VCaP (cell line): Measurements from ENCODE around the gene CAPN9.

Source experiments
- H3K27ac ChIP-seq: fragments of 450-650 bp; 2 replicates; pipeline ENCODE4 v1.5.1; 2017
- CTCF ChIP-seq: fragments of 450-650 bp; conservative IDR thresholded peaks from 2 replicates; pipeline ENCODE4 v1.5.1; 2017; ENCODE audit warnings: mild to moderate bottlenecking, moderate library complexity

CAPN9 gene

GRCh38 chr1:230745071-230745470, 2.1 kb upstream of the CAPN9 start:
- no peak overlapping the region for H3K27ac ChIP-seq
- TF ChIP-seq CTCF = no peak

GRCh38 chr1:230746617-230747016, 571 bp upstream of the CAPN9 start:
- TF ChIP-seq CTCF = no peak
- no peak overlapping the region for H3K27ac ChIP-seq

- TF ChIP-seq CTCF = no peak
- no peak overlapping the region for H3K27ac ChIP-seq
Observed at GRCh38 chr1:230747890-230748800, 957 bp downstream of the CAPN9 start.

DNA sequence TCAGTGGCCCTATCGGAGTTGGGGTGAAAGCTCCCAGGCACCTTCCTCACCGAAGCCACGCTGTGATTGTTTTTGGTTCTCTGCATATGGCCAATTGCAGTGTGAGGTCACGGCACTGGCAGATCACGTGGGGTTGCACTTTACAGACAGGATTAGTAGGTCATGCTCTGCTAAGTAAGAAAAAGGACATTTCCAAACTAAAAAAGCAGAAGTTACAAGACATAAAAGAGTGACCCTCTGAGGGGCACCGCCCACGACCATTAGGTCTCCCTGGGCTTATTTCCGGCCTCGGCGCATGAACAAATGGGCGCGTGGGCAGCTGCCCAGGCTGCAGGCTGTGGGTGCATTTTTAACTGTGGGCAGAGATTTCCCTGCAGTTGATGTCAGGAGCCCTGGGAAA, 2.0 kb downstream of the CAPN9 start:
- TF ChIP-seq CTCF = no peak
- H3K27ac ChIP-seq = no peak overlapping the region

DNA sequence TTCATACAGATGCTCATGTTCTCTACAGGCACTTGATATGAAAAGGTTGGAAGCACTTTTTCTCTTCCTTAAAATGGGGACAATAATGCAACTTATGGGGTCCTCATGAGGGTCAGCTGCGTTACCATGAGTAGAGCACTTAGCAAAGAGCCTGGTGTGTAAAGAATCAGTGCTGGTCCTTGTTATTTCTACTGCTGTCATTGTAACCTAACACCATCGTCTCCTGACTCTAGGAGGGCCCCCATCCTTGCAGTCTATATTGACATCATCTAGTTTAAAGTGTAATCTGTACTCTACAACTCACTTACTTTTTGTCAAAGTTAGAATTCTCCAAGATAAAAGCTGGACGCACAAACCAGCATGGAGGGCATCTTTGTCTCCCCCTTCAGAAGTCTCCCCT, 2.4 kb downstream of the CAPN9 start:
- no peak overlapping the region for H3K27ac ChIP-seq
- no peak for TF ChIP-seq CTCF

DNA sequence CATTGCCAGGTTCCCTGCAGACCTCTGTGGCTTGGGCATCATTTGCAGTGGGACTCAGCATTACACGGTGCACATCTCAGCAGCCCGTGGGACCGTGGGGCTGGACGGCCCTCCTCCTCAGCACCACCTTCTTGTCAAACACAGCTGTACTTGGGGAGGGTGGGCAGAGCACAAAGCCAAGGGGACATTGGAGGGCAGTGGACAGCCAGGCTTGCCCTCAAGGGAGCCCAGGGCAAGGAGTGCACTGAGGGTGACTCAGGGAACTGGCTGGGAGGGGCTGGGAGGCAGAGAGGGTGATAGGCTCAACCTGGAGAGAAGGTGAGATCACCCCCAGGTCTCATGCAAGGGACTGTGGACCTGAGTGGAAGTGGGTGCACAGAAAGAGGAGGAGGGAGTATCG, 3.4 kb downstream of the CAPN9 start:
- TF ChIP-seq CTCF = no peak
- H3K27ac ChIP-seq = peak overlapping the region; percentile 44; the same call in 1 of the 2 replicates

DNA sequence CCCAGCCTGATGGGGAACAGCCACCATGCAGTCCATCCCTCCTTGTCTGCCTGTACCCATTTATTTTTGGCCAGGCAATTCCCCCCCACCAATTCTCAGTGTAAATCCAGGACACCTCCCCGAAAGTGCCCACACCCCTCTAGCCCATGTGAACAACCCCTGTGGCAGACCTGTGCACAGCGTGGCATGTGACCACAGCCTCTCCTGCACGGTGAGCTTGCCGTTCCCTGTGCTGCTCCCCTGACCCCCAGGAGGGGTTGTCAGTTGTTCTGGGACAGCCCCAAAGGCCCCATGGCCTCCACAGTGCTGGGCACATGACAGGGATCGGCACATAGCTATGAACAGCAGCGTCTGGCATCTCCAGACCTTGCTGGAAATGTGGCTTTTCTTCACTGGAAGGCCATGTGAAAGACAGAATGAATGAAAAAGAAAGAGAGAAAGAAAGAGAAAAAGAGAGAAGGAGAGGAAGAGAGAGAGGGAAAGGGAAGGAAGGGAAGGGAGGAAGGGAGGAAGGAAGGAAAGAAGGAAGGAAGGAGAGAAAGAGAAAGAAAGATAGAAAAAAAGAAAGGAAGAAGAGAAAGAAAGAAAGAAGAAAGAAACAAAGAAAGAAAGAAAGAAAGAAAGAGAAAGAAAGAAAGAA, 3.9 kb downstream of the CAPN9 start:
- no peak for TF ChIP-seq CTCF
- H3K27ac ChIP-seq = peak overlapping the region; percentile 44; the same call in 1 of the 2 replicates
